CD4-positive, CD25-positive, alpha-beta regulatory T cell (primary cell): Measurements from ENCODE around the gene NID1. TPM values are rescaled to one million over a fixed set of nuclear protein-coding genes. Genes with fewer than 3 reads are reported as not detected.
"Not testable (repeated sequence)": the region's sequence is repeated elsewhere in the genome, so short reads cannot be mapped to it uniquely, and the experiment has no call there.

ENCODE experiments used
- ATAC-seq, 2 donors: fragments of 150-1000 bp; cut with Tn5 transposase; one replicate each; pipeline ENCODE4 v1.10.0; 2021; ENCODE audit warnings: low read depth in 2 of 2, moderate number of reproducible peaks in 2 of 2, moderate library complexity in 1 of 2
- DNase-seq, 3 donors: peaks; one replicate each; pipeline versions ENCODE4 v3.0.0 to v3.0.0-alpha.2; 2012 to 2022; ENCODE audit warnings: mixed read lengths in 1 of 3
- H3K27ac ChIP-seq: one replicate; pipeline ENCODE4 v1.7.0; 2013; ENCODE audit warnings: mild to moderate bottlenecking, low read length; ENCODE audit not compliant: insufficient read depth, poor library complexity, severe bottlenecking
- H3K27me3 ChIP-seq: one replicate; pipeline ENCODE4 v1.7.0; 2013; ENCODE audit warnings: low read length; ENCODE audit not compliant: control insufficient read depth, insufficient read depth
- H3K36me3 ChIP-seq: one replicate; pipeline ENCODE4 v1.7.0; 2013; ENCODE audit warnings: mild to moderate bottlenecking, low read length, moderate library complexity; ENCODE audit not compliant: control insufficient read depth, insufficient read depth
- H3K4me1 ChIP-seq: 2 replicates; pipeline ENCODE4 v1.7.0; 2013; ENCODE audit warnings: mild to moderate bottlenecking, low read length; ENCODE audit not compliant: insufficient read depth, control insufficient read depth, poor library complexity, severe bottlenecking
- H3K4me3 ChIP-seq: one replicate; pipeline ENCODE4 v1.7.0; 2013; ENCODE audit warnings: low read depth, mild to moderate bottlenecking, low read length, moderate library complexity
- H3K9me3 ChIP-seq, 2 experiments: 1 replicate in 1 of 2; 2 replicates in 1 of 2; pipeline ENCODE4 v1.7.0; 2013; ENCODE audit warnings: low read length in 2 of 2, mild to moderate bottlenecking in 1 of 2, moderate library complexity in 1 of 2; ENCODE audit not compliant: control insufficient read depth in 2 of 2
- H3K27ac Mint-ChIP-seq, 3 donors: one replicate each; pipeline ENCODE4 v1.8.0; 2020 to 2022; ENCODE audit warnings: mild to moderate bottlenecking in 3 of 3, mixed read lengths in 3 of 3, moderate library complexity in 2 of 3
- H3K27me3 Mint-ChIP-seq: one replicate; pipeline ENCODE4 v1.8.0; 2022; ENCODE audit warnings: mild to moderate bottlenecking, mixed read lengths
- H3K36me3 Mint-ChIP-seq: one replicate; pipeline ENCODE4 v1.8.0; 2020; ENCODE audit warnings: mixed read lengths
- H3K4me1 Mint-ChIP-seq, 4 donors: one replicate each; pipeline ENCODE4 v1.8.0; 2020 to 2022; ENCODE audit warnings: mixed read lengths in 4 of 4, mild to moderate bottlenecking in 1 of 4
- H3K4me3 Mint-ChIP-seq, 4 donors: one replicate each; pipeline ENCODE4 v1.8.0; 2020 to 2022; ENCODE audit warnings: mild to moderate bottlenecking in 4 of 4, mixed read lengths in 4 of 4, moderate library complexity in 3 of 4
- H3K9me3 Mint-ChIP-seq, 7 donors: one replicate each; pipeline ENCODE4 v1.8.0; 2020 to 2022; ENCODE audit warnings: mixed read lengths in 7 of 7, mild to moderate bottlenecking in 3 of 7, moderate library complexity in 2 of 7
- polyA plus RNA-seq, 4 donors: library from polyadenylated mRNA; unstranded; fragments of 300-500 nt; fragmentation: Illumina TruSeq; gene quantifications; one replicate each; pipeline ENCODE4 v1.2.3, GENCODE V29; 2021
- total RNA-seq: library from RNA; stranded (reverse); gene quantifications from one replicate; pipeline ENCODE4 v1.2.3, GENCODE V29; 2022

Gene NID1
- total and polyA plus RNA-seq, 5 donors from 2014 or later = 0.10 TPM; not detected in 4

GRCh38 chr1:235931171-235931738, 133.6 kb downstream of the NID1 start:
- no peaks in the 10 kb centered on the region for H3K36me3 ChIP-seq
- no peak overlapping the region for H3K4me3 ChIP-seq
- Mint-ChIP-seq H3K4me1 (peaks cover 0 to 10% (median 2%) of the 10 kb centered on the region in 4 donors), H3K36me3 (no peaks in the 10 kb centered on the region), H3K9me3 (no peaks in the 10 kb centered on the region), H3K27ac (peak overlapping the region; percentile 2 to 81 (median 52)), H3K27me3 (peaks cover 12% of the 10 kb centered on the region), H3K4me3 (no peak overlapping the region)
- no peak overlapping the region for H3K27ac ChIP-seq
- no peak for DNase-seq
- no peaks in the 10 kb centered on the region for H3K9me3 ChIP-seq
- ATAC-seq = no peak
- no peaks in the 10 kb centered on the region for H3K27me3 ChIP-seq
- H3K4me1 ChIP-seq = no peaks in the 10 kb centered on the region

- Histone ChIP-seq H3K36me3 (no peaks in the 10 kb centered on the region), H3K27me3 (no peaks in the 10 kb centered on the region), H3K27ac (no peak overlapping the region), H3K4me1 (no peaks in the 10 kb centered on the region), H3K4me3 (no peak overlapping the region), H3K9me3 (no peaks in the 10 kb centered on the region)
- Mint-ChIP-seq H3K27ac (peak overlapping the region in 1 of 3 donors; percentile 2), H3K4me3 (no peak overlapping the region), H3K36me3 (no peaks in the 10 kb centered on the region), H3K9me3 (no peaks in the 10 kb centered on the region), H3K27me3 (peaks cover 9% of the 10 kb centered on the region), H3K4me1 (peaks cover 0 to 6% (median 0%) of the 10 kb centered on the region in 4 donors)
- ATAC-seq = no peak
- no peak for DNase-seq
Observed at GRCh38 chr1:235930543-235930942, 134.3 kb downstream of the NID1 start.

GRCh38 chr1:235929216-235929615, 135.7 kb downstream of the NID1 start:
- H3K4me3 ChIP-seq = no peak overlapping the region
- H3K27me3 ChIP-seq = no peaks in the 10 kb centered on the region
- Mint-ChIP-seq H3K4me1 (peaks cover 0 to 8% (median 0%) of the 10 kb centered on the region in 4 donors), H3K4me3 (no peak overlapping the region), H3K27ac (no peak overlapping the region), H3K27me3 (peaks cover 5% of the 10 kb centered on the region), H3K9me3 (no peaks in the 10 kb centered on the region), H3K36me3 (no peaks in the 10 kb centered on the region)
- no peak for DNase-seq
- H3K36me3 ChIP-seq = no peaks in the 10 kb centered on the region
- peaks cover 3% of the 10 kb centered on the region for H3K4me1 ChIP-seq
- H3K27ac ChIP-seq = no peak overlapping the region
- ATAC-seq = no peak
- H3K9me3 ChIP-seq = no peaks in the 10 kb centered on the region

- DNase-seq = no peak
- H3K27me3 ChIP-seq = no peaks in the 10 kb centered on the region
- H3K4me3 Mint-ChIP-seq = no peak overlapping the region
- peaks cover 5% of the 10 kb centered on the region for H3K27me3 Mint-ChIP-seq
- H3K36me3 ChIP-seq = no peaks in the 10 kb centered on the region
- no peak overlapping the region for H3K27ac Mint-ChIP-seq
- no peak overlapping the region for H3K4me3 ChIP-seq
- ATAC-seq = no peak
- peaks cover 5 to 18% (median 7%) of the 10 kb centered on the region in 4 donors for H3K4me1 Mint-ChIP-seq
- peaks cover 12% of the 10 kb centered on the region for H3K4me1 ChIP-seq
- H3K9me3 ChIP-seq = no peaks in the 10 kb centered on the region
- no peaks in the 10 kb centered on the region for H3K9me3 Mint-ChIP-seq
- H3K27ac ChIP-seq = no peak overlapping the region
- no peaks in the 10 kb centered on the region for H3K36me3 Mint-ChIP-seq
Observed at GRCh38 chr1:235928197-235928596, 136.7 kb downstream of the NID1 start.

- H3K4me1 ChIP-seq = peaks cover 16% of the 10 kb centered on the region
- H3K4me3 Mint-ChIP-seq, H3K36me3 ChIP-seq, H3K27ac Mint-ChIP-seq, H3K27ac ChIP-seq, H3K27me3 ChIP-seq, H3K9me3 ChIP-seq, DNase-seq, H3K9me3 Mint-ChIP-seq, H3K4me3 ChIP-seq, ATAC-seq, H3K36me3 Mint-ChIP-seq, H3K27me3 Mint-ChIP-seq: not testable (repeated sequence)
- H3K4me1 Mint-ChIP-seq = peaks cover 6 to 24% (median 12%) of the 10 kb centered on the region in 4 donors
Observed at GRCh38 chr1:235927551-235927950, 137.3 kb downstream of the NID1 start.

Other genes starting within 250 kb of the NID1 start
- 32.5 TPM for gene LYST, start 198.2 kb downstream of the NID1 start, total RNA-seq
- 10 to 100 TPM in 1 of 4 donors, 1 to 10 TPM in 3; 8.1 to 10.3 (median 9.2) TPM for gene LYST, start 198.2 kb downstream of the NID1 start, polyA plus RNA-seq
- gene GPR137B, start 77.4 kb upstream of the NID1 start, total RNA-seq = 18.6 TPM
- 10 to 100 TPM in 1 of 4 donors, 1 to 10 TPM in 3; 5.2 to 13.9 (median 6.8) TPM for gene GPR137B, start 77.4 kb upstream of the NID1 start, polyA plus RNA-seq
- gene ERO1B, start 216.9 kb upstream of the NID1 start, total RNA-seq = 15.2 TPM
- gene ERO1B, start 216.9 kb upstream of the NID1 start, polyA plus RNA-seq = 1 to 10 TPM; 2.4 to 4.3 (median 2.8) TPM